GM12892 (cell line): ENCODE data around the gene ZNF423.

ENCODE experiments used
- DNase-seq: peaks from one replicate; pipeline ENCODE4 v3.0.0; 2011; ENCODE audit not compliant: insufficient read length
- FAIRE-seq: peaks from 2 replicates; lab custom pipeline; 2011; peaks lifted over from hg19 to GRCh38; lab: Jason Lieb, UNC
- POLR2A ChIP-seq: IDR thresholded peaks from 2 replicates; pipeline ENCODE4 v1.6.1; 2011; ENCODE audit warnings: low read depth, low read length, control low read depth
- POLR2AphosphoS5 ChIP-seq: IDR thresholded peaks from 2 replicates; pipeline ENCODE4 v1.6.1; 2011; ENCODE audit warnings: low read depth, low read length, control low read depth
- TAF1 ChIP-seq: IDR thresholded peaks from 2 replicates; pipeline ENCODE4 v1.6.1; 2011; ENCODE audit warnings: low read depth, mild to moderate bottlenecking, control low read depth, low read length, borderline replicate concordance

Gene ZNF423

DNA sequence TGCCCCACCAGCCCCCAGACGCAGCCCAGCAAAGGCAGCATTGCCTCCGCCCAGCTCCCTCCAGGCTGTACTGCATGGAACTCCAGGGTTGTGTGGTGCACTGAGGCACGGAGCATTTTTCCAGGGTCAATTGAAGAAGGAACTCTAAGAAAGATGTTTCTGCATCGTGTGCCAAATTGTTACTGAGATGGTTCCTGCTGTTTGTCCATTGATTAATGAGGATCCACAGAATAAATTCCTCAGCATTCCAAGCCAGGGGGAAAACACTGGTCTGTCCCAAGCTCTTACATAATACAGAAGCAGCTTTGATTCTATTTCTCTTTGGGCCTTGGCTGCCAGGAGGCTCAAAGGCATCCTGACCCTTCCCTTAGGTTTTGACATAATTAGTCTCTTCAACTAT lies 80.9 kb downstream of the ZNF423 start:
- no peak for DNase-seq
- TF ChIP-seq POLR2A (no peak), TAF1 (no peak), POLR2AphosphoS5 (no peak)
- no peak for FAIRE-seq

DNA sequence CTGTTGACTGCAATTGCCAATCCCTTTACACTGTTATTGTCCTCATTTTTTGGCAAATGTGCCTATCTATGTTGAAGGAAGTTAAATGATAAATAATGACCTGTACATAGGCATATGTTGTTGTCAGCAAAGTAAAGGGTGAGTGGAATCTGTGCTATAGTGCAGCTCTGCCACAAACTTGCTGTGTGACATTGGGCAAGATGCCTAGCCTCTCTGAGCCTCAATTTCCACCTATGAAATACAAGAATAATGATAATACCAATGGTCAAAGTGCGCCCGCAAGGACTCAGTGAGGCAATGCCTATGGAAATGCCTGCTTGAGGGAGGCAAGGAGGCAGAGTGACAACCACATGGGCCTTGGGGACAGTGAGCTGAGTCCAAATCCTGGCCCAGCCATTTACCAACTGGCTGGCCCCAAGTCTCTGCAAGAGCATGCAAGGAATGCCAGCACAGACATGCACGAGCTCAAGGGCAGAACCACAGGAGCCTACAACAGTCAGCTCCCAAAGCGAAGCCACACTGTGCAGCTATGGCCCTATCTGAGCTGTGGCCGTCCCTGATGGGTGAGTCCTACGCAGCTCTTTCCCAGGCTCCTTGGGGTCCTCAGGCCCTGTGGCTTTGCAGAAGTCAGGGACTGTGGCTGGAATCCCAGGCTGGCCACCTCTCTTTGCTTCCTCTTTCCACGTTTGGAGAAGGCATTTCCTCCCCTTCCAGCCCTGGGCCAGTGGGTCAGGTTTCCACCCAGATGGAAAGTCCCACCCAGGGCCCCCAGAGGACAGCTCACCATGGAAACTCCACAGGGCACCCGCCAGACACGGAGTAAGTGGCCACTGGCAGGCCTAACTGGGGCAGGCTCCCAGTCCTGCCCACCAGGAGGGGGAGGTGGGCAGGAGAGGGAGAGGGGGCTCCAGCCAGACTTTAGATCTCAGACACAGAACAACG lies 82.1 kb downstream of the ZNF423 start:
- FAIRE-seq = no peak
- TF ChIP-seq TAF1 (no peak), POLR2A (no peak), POLR2AphosphoS5 (no peak)
- no peak for DNase-seq

DNA sequence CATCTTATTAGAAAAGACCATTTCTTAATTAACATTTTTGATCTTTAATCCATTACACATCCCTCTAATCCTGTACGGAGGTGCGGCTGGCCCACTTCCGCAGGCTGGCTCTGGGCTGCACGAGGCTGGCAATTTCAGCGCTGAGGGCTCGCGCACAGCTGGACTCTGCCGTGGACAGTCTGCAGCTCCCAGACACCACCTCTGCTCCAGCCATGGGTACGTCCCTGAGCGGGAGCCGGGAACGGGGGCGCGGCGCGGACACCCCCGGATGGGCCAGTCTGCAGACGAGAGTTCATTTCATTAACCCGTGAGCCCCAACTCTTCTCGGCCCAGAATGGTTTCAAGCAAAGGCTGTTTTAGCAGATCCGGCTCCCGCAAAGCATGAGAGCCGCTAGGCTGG lies 87.9 kb downstream of the ZNF423 start:
- FAIRE-seq (no peak), DNase-seq (no peak)
- no peak for TF ChIP-seq TAF1

DNA sequence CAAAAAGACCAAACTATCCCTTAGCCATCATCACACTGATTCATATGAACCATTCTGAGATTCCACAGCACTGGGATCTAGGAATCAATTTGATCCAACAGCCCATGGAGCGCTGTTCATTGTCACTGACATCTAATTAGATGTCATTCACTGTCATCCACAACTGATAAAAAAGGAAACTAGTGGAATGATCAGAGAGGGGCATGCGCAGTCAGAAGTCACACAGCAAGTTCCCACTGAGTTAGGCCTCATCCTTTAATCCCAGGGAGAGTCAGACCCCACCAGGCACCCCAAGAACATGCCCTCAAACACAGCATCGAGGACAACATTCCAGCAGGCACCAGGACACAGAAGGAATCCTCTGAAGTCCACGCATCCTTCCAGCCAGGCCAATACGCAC lies 88.5 kb downstream of the ZNF423 start:
- DNase-seq (no peak), FAIRE-seq (no peak)
- TF ChIP-seq TAF1 = no peak

DNA sequence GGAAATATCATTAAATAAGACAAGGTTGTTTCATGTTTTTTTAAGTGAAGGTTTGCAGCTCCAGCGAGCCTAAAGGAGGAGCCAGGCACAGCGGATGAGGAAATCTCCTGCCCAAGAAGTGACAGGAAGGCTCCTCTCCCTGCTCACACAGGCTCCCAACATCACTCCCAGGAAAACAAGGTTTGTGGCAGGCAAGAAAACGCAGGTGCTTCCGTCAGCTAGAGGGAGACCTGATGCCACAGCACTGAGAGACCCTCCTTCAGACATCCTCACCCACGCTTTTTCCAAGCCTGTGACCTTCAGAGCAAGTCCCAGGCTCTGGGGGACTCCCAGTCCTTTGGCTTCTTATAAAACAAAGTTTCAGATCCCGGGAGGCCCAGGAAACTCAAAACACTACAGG lies 89.7 kb downstream of the ZNF423 start:
- FAIRE-seq (no peak), DNase-seq (no peak)
- TF ChIP-seq POLR2A (no peak), TAF1 (no peak), POLR2AphosphoS5 (no peak)

DNA sequence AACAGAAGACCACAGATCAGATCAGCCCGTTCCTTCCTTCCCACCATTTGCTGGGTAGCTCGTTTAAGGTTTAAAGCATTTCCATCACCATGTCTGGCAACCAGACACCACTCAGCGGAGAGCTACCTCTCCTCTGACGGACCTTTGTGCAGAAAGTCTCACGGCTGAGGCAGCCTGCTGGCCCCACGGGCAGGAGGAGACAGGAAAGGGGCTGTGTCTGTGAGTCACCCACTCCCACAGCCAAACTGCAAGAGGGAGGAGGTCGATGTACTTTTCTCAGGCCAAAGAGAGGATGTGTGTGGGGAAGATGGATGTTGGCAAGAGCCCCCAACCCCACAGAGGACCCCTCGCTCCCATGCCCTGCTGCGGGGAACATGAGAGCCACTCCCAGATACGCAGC lies 92.1 kb downstream of the ZNF423 start:
- no peak for DNase-seq
- no peak for TF ChIP-seq POLR2AphosphoS5
- TF ChIP-seq TAF1 = no peak
- TF ChIP-seq POLR2A = no peak
- no peak for FAIRE-seq

DNA sequence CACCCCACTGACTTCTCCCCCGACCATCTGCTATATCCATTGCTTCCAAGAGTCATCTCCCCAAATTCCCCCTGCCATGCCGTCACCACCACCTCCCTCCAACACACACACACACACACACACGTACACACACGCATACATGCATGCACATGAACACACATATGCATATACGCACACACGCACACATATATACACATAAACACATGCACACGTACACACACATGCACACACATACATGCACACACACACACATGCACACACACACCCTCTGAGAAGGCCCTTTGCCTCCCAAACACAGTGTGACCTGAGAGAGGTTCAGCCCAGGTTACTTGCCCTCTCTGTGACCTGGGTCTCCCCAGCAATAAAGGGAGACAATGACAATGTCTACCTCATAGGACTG lies 95.1 kb downstream of the ZNF423 start:
- no peak for FAIRE-seq
- TF ChIP-seq TAF1 = no peak
- no peak for TF ChIP-seq POLR2A
- TF ChIP-seq POLR2AphosphoS5 = no peak
- no peak for DNase-seq

DNA sequence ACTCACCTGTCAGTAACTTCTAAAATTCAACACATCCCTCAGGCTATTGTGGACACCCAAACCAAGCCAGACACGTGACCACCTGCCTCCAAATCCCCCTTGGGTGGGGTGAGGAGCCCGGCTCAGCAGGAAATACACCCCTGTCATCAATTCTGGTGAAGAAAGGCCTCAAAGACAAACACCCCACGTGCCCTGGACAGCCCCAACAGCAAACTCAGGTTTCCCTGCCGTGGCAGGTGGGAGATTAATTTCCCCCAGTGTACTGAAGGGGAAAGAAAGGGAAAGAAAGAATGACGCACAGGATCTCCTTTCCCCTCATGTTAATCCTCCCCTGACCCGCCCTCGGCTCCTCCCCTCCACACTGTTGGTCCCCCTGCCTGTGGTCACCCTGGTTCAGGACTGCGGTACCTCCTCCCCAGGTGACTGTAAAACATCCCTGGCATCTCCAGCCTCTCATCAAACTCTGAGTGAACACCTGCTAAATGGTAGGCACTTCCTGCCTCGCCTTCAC lies 98.3 kb downstream of the ZNF423 start:
- TF ChIP-seq TAF1 = no peak
- DNase-seq (no peak), FAIRE-seq (no peak)

DNA sequence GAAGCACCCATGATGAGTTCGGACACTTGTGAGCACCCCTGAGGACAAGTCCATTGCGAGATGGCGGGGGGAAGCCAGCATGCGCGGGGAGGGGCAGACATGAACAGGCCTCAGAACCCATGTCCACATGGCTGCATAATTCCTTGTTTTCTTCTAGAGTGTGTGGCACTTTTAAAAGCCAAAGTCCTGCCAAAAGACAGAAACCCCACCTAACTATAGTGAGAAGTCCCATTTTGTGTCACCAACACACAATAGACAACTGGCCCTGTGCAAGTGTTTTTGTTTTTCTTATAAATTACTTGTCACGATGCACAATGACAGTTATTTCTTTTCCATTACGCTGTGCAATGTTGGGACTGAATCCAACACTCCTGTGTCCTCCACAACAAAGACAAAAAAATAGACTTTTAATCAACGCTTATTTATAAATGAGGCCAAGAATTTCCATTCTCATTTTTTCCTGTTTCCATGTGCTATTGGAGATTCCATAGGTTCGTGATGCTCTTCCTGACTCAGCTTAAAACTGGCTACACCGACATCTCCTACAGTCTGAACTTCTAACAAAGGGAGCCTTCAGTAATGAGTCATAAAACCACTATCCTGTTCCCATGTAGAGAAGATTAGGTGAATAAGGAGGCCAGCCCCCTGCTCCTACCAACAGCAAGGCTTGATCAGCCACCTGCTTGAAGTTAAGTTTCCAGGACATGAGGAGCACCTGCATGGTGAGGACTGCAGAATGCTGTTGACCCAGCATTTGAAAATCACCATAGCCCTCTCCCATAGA lies 98.9 kb downstream of the ZNF423 start:
- DNase-seq = no peak
- TF ChIP-seq POLR2AphosphoS5 (no peak), TAF1 (no peak), POLR2A (no peak)
- no peak for FAIRE-seq

DNA sequence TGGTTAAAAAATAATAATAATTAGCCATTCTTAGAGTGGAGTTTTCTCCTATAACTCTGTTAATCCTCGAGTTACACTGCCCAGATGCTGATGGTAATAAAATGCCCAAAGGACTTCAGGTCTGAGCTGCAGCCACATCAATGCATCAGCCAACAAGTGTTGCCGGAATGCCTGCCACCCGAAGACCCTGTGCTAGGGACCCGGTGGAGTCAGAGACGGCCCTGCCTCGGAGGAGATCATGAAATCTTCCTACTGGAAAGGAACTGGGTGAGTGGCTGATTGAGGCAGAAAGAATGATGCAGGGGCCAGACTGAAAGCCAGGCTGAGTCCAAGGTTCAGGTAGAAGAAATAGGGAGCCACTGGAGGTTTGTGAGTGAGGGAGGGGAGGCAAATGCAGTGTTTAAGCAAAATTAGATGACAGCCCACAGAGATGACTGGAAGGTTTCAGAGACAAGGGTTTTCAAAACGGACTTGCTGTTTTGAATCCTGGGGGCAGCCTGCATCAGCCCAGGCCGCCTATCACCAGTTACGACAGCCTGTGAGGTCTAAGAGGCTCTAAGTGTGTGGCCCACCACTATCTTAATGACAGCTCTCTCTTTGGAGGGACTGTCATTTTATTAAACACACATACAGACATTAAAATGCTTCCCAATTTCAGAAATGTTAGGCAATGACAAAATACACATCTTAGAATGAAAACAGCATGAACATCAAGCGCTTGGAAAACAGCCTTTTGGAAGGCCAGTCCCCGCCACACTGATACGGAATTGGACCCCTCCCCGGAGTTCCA lies 100.0 kb downstream of the ZNF423 start:
- FAIRE-seq (no peak), DNase-seq (no peak)
- no peak for TF ChIP-seq POLR2A
- no peak for TF ChIP-seq TAF1
- TF ChIP-seq POLR2AphosphoS5 = no peak

DNA sequence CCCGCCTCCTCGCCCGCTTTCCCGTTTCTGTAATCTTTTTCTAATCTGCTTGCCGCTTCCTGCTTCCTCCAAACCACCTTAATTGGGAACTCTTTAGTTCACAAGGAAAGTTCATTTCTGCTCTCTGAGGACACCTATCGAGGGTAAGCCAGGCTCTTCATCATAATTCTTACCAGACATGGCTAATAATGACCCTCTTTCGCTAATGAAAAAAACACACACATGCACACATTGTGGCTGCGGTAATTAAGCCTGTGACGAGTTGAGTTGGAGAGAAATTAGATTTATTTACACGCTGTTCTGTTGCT lies 100.6 kb downstream of the ZNF423 start:
- DNase-seq (no peak), FAIRE-seq (no peak)
- TF ChIP-seq POLR2AphosphoS5 = no peak
- TF ChIP-seq POLR2A = no peak
- TF ChIP-seq TAF1 = no peak

DNA sequence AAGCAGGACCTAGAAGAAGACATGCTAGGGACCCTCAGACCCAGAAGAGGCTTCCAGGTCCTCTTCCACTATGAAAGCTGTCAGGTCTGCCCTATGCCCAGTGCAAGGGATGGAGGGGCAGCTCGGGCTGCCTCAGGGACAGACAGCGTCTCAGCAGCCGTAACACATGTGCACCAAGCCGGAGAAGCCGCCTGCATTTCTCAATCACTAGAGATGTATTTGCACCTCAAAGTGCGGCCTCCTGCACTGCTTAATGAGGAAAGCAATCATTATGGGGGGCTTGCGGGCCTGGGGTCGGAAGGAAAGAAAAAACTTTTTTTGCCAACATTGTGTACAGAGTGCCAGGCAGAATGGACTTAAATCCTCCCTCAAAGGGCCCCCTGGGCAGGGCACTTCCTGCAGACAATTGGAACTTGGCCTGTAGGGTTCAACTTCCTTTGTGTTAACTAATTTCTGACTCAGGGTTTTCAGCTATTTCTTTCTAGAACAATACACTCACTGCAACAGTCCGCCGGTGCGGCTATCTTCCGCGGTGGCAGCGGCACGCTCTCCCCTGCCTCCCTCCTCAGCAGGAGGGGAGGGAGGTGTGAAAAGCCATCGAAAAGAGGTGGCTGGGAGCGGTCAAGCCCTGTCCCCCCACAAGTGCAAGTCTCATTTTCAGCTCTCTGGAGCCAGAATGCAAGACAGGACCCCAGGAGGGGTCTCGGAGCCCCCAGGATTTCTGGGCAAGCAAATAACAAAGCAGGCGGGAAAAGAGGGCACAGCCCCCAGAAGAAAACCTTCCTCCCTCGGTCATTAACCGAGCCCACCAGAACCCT lies 101.2 kb downstream of the ZNF423 start:
- TF ChIP-seq TAF1 = no peak
- DNase-seq = no peak
- no peak for FAIRE-seq
